WTC11 (cell line): Measurements from ENCODE around the gene SRXN1. TPM values are rescaled to one million over a fixed set of nuclear protein-coding genes. Genes with fewer than 3 reads are reported as not detected.

ENCODE experiments used
- ATAC-seq: fragments of 200-7000 bp; cut with Tn5 transposase; 2 replicates; pipeline ENCODE4 v1.10.0; 2021; ENCODE audit warnings: mild to moderate bottlenecking, moderate library complexity
- CTCF ChIA-PET: fragments of 300-600 bp; sonication (Branson Sonifier 250); formaldehyde crosslinking; loops from one replicate; lab custom pipeline; 2021; ENCODE audit warnings: antibody characterized with exemption; lab: Charles Lee
- POLR2A ChIA-PET: fragments of 350-600 bp; sonication (Branson Sonifier 250); formaldehyde crosslinking; loops from one replicate; lab custom pipeline; 2021; ENCODE audit warnings: antibody characterized with exemption; lab: Charles Lee
- DNase-seq: peaks from one replicate; pipeline ENCODE4 v3.0.0; 2021; ENCODE audit warnings: low spot score
- H3K27ac Mint-ChIP-seq: 2 replicates; pipeline ENCODE4 v1.8.0; 2021; ENCODE audit warnings: mixed read lengths
- H3K27me3 Mint-ChIP-seq: 2 replicates; pipeline ENCODE4 v1.8.0; 2021; ENCODE audit warnings: low read depth, mild to moderate bottlenecking, moderate library complexity, mixed read lengths
- H3K36me3 Mint-ChIP-seq: 2 replicates; pipeline ENCODE4 v1.8.0; 2021; ENCODE audit warnings: mixed read lengths
- H3K4me1 Mint-ChIP-seq: 2 replicates; pipeline ENCODE4 v1.8.0; 2022; ENCODE audit warnings: mixed read lengths
- H3K4me3 Mint-ChIP-seq: 2 replicates; pipeline ENCODE4 v1.8.0; 2021; ENCODE audit warnings: mild to moderate bottlenecking, moderate library complexity, mixed read lengths
- H3K9me3 Mint-ChIP-seq: 2 replicates; pipeline ENCODE4 v1.8.0; 2021; ENCODE audit warnings: mixed read lengths
- AR ChIP-seq: fragments of 250-450 bp; sonication (Bioruptor Pico); IDR thresholded peaks from 2 replicates; pipeline ENCODE4 v1.9.0; 2021; ENCODE audit warnings: mild to moderate bottlenecking
- ATF1 ChIP-seq: sonication (generic); formaldehyde crosslinking; IDR thresholded peaks from 2 replicates; pipeline ENCODE4 v1.8.1; 2023; ENCODE audit warnings: mild to moderate bottlenecking, moderate library complexity, missing genetic modification reagents
- ATF2 ChIP-seq: sonication (generic); formaldehyde crosslinking; IDR thresholded peaks from 2 replicates; pipeline ENCODE4 v1.8.1; 2022; ENCODE audit warnings: low read depth, missing genetic modification reagents, borderline replicate concordance
- CBFB ChIP-seq: sonication (generic); formaldehyde crosslinking; IDR thresholded peaks from 2 replicates; pipeline ENCODE4 v1.8.1; 2022; ENCODE audit warnings: mild to moderate bottlenecking, low read depth, missing genetic modification reagents
- ERG ChIP-seq: fragments of 250-450 bp; sonication (Bioruptor Pico); IDR thresholded peaks from 2 replicates; pipeline ENCODE4 v1.8.0; 2021; ENCODE audit warnings: mild to moderate bottlenecking
- FOXJ3 ChIP-seq: sonication (generic); formaldehyde crosslinking; IDR thresholded peaks from 2 replicates; pipeline ENCODE4 v1.9.0; 2021; ENCODE audit warnings: missing genetic modification reagents, mild to moderate bottlenecking, borderline replicate concordance
- HMGA2 ChIP-seq: fragments of 250-450 bp; sonication (Bioruptor Pico); IDR thresholded peaks from 2 replicates; pipeline ENCODE4 v1.4.0; 2021; ENCODE audit warnings: mild to moderate bottlenecking, moderate library complexity
- IRF2 ChIP-seq: sonication (generic); formaldehyde crosslinking; IDR thresholded peaks from 2 replicates; pipeline ENCODE4 v1.8.0; 2022; ENCODE audit warnings: low read depth, missing genetic modification reagents, borderline replicate concordance
- MLX ChIP-seq: sonication (generic); formaldehyde crosslinking; IDR thresholded peaks from 2 replicates; pipeline ENCODE4 v1.8.1; 2023; ENCODE audit warnings: mild to moderate bottlenecking, missing genetic modification reagents, moderate library complexity
- NFE2L1 ChIP-seq: sonication (generic); formaldehyde crosslinking; IDR thresholded peaks from 2 replicates; pipeline ENCODE4 v1.8.1; 2023; ENCODE audit warnings: missing genetic modification reagents
- RORB ChIP-seq: fragments of 250-450 bp; sonication (Bioruptor Pico); IDR thresholded peaks from 2 replicates; pipeline ENCODE4 v1.9.0; 2021; ENCODE audit warnings: mild to moderate bottlenecking
- STAT6 ChIP-seq: sonication (generic); formaldehyde crosslinking; conservative IDR thresholded peaks from 2 replicates; pipeline ENCODE4 v1.8.1; 2023; ENCODE audit warnings: mild to moderate bottlenecking, low read depth, missing genetic modification reagents, moderate library complexity
- TCF7 ChIP-seq: sonication (generic); formaldehyde crosslinking; IDR thresholded peaks from 2 replicates; pipeline ENCODE4 v1.8.0; 2022; ENCODE audit warnings: mild to moderate bottlenecking, low read depth, missing genetic modification reagents, moderate library complexity
- USF2 ChIP-seq: sonication (generic); formaldehyde crosslinking; IDR thresholded peaks from 2 replicates; pipeline ENCODE4 v1.8.1; 2023; ENCODE audit warnings: mild to moderate bottlenecking, missing genetic modification reagents, moderate library complexity
- ZNF121 ChIP-seq: sonication (generic); formaldehyde crosslinking; IDR thresholded peaks from 2 replicates; pipeline ENCODE4 v1.8.0; 2023; ENCODE audit warnings: missing genetic modification reagents
- ZNF138 ChIP-seq: sonication (generic); formaldehyde crosslinking; conservative IDR thresholded peaks from 2 replicates; pipeline ENCODE4 v1.8.1; 2022; ENCODE audit warnings: mild to moderate bottlenecking, moderate library complexity, missing genetic modification reagents
- ZNF263 ChIP-seq: sonication (generic); formaldehyde crosslinking; IDR thresholded peaks from 2 replicates; pipeline ENCODE4 v1.8.1; 2022; ENCODE audit warnings: low read depth, mild to moderate bottlenecking, moderate library complexity, missing genetic modification reagents
- ZNF317 ChIP-seq: sonication (generic); formaldehyde crosslinking; IDR thresholded peaks from 2 replicates; pipeline ENCODE4 v1.8.1; 2023; ENCODE audit warnings: low read depth, mild to moderate bottlenecking, moderate library complexity, missing genetic modification reagents, borderline replicate concordance
- ZNF396 ChIP-seq: fragments of 250-450 bp; sonication (Bioruptor Pico); IDR thresholded peaks from 2 replicates; pipeline ENCODE4 v1.8.0; 2021; ENCODE audit warnings: mild to moderate bottlenecking, moderate library complexity, borderline replicate concordance
- total RNA-seq: library from RNA; stranded (reverse); gene quantifications from 3 replicates; pipeline ENCODE4 v1.2.3, GENCODE V29; 2021
- TF ChIP-seq, protein P1 (sequence below): sonication (generic); formaldehyde crosslinking; IDR thresholded peaks from 2 replicates; pipeline ENCODE4 v1.8.0; 2022; ENCODE audit warnings: mild to moderate bottlenecking, missing genetic modification reagents

SRXN1 gene
- total RNA-seq, 1 experiment from 2014 or later: 23.0 TPM

GRCh38 chr20:598133-598850, 54.7 kb downstream of the SRXN1 start (continued):
- no peak for TF ChIP-seq ZNF263 (CRISPR knock-in tag)
- TF ChIP-seq ZNF317 (CRISPR knock-in tag): no peak
- TF ChIP-seq ZNF396: no peak
- TF ChIP-seq AR (CRISPR knock-in tag): no peak

DNA sequence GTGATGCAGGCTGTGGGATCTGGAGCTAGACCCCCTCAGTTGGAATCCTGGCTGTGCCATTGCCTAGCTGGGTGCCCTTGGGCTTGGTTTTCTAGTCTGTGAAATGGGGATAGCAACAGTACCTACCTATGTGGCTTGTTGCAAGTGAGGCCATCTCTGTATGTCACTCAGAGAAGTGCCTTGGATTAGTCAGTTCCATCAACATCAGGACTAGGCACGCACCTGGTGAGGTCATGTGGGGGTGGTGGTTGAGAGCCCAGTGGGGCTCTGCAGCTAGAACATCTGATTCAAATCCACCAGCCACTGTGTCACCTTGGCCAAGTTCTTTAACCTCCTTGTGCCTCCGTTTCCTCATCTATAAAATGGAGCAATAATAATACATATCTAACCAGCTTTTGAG, 55.4 kb downstream of the SRXN1 start:
- POLR2A ChIA-PET: no interaction called here
- no peaks in the 10 kb centered on the region for H3K36me3 Mint-ChIP-seq

More for the DNA sequence above, 55.4 kb downstream of the SRXN1 start:
- TF ChIP-seq FOXJ3 (CRISPR knock-in tag): no peak
- no peak for TF ChIP-seq ATF2 (CRISPR knock-in tag)
- TF ChIP-seq ZNF138 (CRISPR knock-in tag): no peak
- TF ChIP-seq, protein P1, sequence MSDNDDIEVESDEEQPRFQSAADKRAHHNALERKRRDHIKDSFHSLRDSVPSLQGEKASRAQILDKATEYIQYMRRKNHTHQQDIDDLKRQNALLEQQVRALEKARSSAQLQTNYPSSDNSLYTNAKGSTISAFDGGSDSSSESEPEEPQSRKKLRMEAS (CRISPR knock-in tag): no peak
- no peak for TF ChIP-seq ZNF121 (CRISPR knock-in tag)
- no peak for TF ChIP-seq TCF7
- TF ChIP-seq ZNF263 (CRISPR knock-in tag): no peak
- no peak for TF ChIP-seq ZNF396
- TF ChIP-seq CBFB (CRISPR knock-in tag): no peak
- TF ChIP-seq RORB (CRISPR knock-in tag): no peak
- no peak for TF ChIP-seq USF2 (CRISPR knock-in tag)
- no peak for TF ChIP-seq NFE2L1
- no peak for TF ChIP-seq STAT6 (CRISPR knock-in tag)
- TF ChIP-seq IRF2 (CRISPR knock-in tag): no peak
- no peak for TF ChIP-seq MLX (CRISPR knock-in tag)
- no peak for TF ChIP-seq HMGA2 (CRISPR knock-in tag)
- TF ChIP-seq ATF1 (CRISPR knock-in tag): no peak
- no peak for TF ChIP-seq ERG (CRISPR knock-in tag)
- CTCF ChIA-PET: interaction anchor here (1.2 to 1.3 kb wide), 2 partner anchors 13 to 20 kb away, joined by 3 read pairs; no protein-coding TSS in a partner anchor
- no peaks in the 10 kb centered on the region for H3K27me3 Mint-ChIP-seq
- no peak overlapping the region for H3K4me3 Mint-ChIP-seq
- ATAC-seq: no peak
- no peaks in the 10 kb centered on the region; the same call in 1 of the 2 replicates for H3K9me3 Mint-ChIP-seq
- peaks cover 4% of the 10 kb centered on the region; the same call in 1 of the 2 replicates for H3K4me1 Mint-ChIP-seq
- H3K27ac Mint-ChIP-seq: no peak overlapping the region
- DNase-seq: no peak
